K562 (cell line): ENCODE data around the gene EEF2K. TPM values are rescaled to one million over a fixed set of nuclear protein-coding genes. Genes with fewer than 3 reads are reported as not detected.

Experiments used
- ATAC-seq: fragments of 200-7000 bp; cut with Tn5 transposase; 3 replicates; pipeline ENCODE4 v1.9.1; 2020; ENCODE audit warnings: moderate library complexity
- BruUV-seq: library from RNA; stranded (reverse); fragments of 400-500 nt; replicated peaks from 2 replicates; lab custom pipeline; 2021; lab: Mats Ljungman, UMichigan
- CTCF ChIA-PET: fragments of 300-600 bp; formaldehyde crosslinking; extraction: SDS; loops from one replicate; lab custom pipeline; 2021; ENCODE audit warnings: low intra/inter-chr PET ratio; lab: Yijun Ruan, JAX
- POLR2A ChIA-PET: fragments of 300-600, 350-650 bp; sonication (Branson Sonifier 250); formaldehyde crosslinking; extraction: SDS; loops from one replicate; lab custom pipeline; 2021; ENCODE audit warnings: antibody characterized with exemption, inconsistent platforms; lab: Yijun Ruan, JAX
- DNase-seq, 4 experiments: peaks; one replicate each; pipeline versions ENCODE4 v3.0.0 to v3.0.0-alpha.2; 2011 to 2018; ENCODE audit warnings: low spot score in 3 of 4, mixed read lengths in 3 of 4; ENCODE audit errors: extremely low read depth in 1 of 4
- FAIRE-seq: peaks from 2 replicates; lab custom pipeline; 2011; peaks lifted over from hg19 to GRCh38; lab: Jason Lieb, UNC
- H2AFZ ChIP-seq: 2 replicates; pipeline ENCODE4 v1.6.0; 2011; ENCODE audit warnings: low read depth, low read length, control low read depth, inconsistent platforms
- H3K27ac ChIP-seq: fragments of 200-600 bp; 3 replicates; pipeline ENCODE4 v1.8.0; 2011; ENCODE audit warnings: low read depth, mild to moderate bottlenecking, control low read depth, inconsistent platforms, low read length, moderate library complexity, mixed read lengths; ENCODE audit errors: extremely low read depth
- H3K27me3 ChIP-seq, 2 experiments: fragments of 300-600 bp in 1 of 2; 2 replicates in 1 of 2; 3 replicates in 1 of 2; pipeline versions ENCODE4 v1.6.0 to v1.8.0; 2011; ENCODE audit warnings: inconsistent platforms in 2 of 2, low read length in 2 of 2, mild to moderate bottlenecking in 1 of 2, mixed read lengths in 1 of 2, moderate library complexity in 1 of 2; ENCODE audit not compliant: control insufficient read depth in 2 of 2, insufficient read depth in 2 of 2
- H3K36me3 ChIP-seq: fragments of 300-600 bp; 3 replicates; pipeline ENCODE4 v1.8.0; 2011; ENCODE audit warnings: mild to moderate bottlenecking, low read length, inconsistent platforms; ENCODE audit not compliant: control insufficient read depth, insufficient read depth
- H3K4me1 ChIP-seq, 2 experiments: fragments of 200-600 bp in 1 of 2; replicated peaks in 1 of 2; 2 replicates in 1 of 2; 3 replicates in 1 of 2; pipeline versions ENCODE4 v1.5.1 to v1.8.0; 2011; ENCODE audit warnings: inconsistent platforms in 2 of 2, low read length in 2 of 2, mild to moderate bottlenecking in 1 of 2, mixed read lengths in 1 of 2, moderate library complexity in 1 of 2; ENCODE audit not compliant: control insufficient read depth in 2 of 2, insufficient read depth in 2 of 2
- H3K4me2 ChIP-seq: 2 replicates; pipeline ENCODE4 v1.6.1; 2011; ENCODE audit warnings: low read length, control low read depth, inconsistent platforms, mixed read lengths; ENCODE audit not compliant: insufficient read depth
- H3K4me3 ChIP-seq: fragments of 200-600 bp; sonication (generic), shearing (Covaris generic); 2 replicates; pipeline ENCODE4 v1.5.1; 2016; ENCODE audit warnings: control low read depth, inconsistent platforms
- H3K79me2 ChIP-seq: fragments of 200-600 bp; 3 replicates; pipeline ENCODE4 v1.8.0; 2011; ENCODE audit warnings: low read length, inconsistent platforms; ENCODE audit not compliant: control insufficient read depth, insufficient read depth
- H3K9ac ChIP-seq, 2 experiments: 2 replicates each; pipeline versions ENCODE4 v1.6.0 to v1.6.1; 2011; ENCODE audit warnings: low read depth in 2 of 2, low read length in 2 of 2, control low read depth in 1 of 2, inconsistent platforms in 1 of 2, mild to moderate bottlenecking in 1 of 2, mixed read lengths in 1 of 2; ENCODE audit not compliant: insufficient read depth in 1 of 2
- H3K9me1 ChIP-seq: one replicate; pipeline ENCODE4 v1.6.0; 2011; ENCODE audit warnings: inconsistent platforms, mild to moderate bottlenecking, low read length, moderate library complexity; ENCODE audit not compliant: control insufficient read depth, insufficient read depth
- H3K9me3 ChIP-seq: replicated peaks from 2 replicates; pipeline ENCODE4 v1.5.1; 2011; ENCODE audit warnings: low read depth, low read length, inconsistent platforms; ENCODE audit not compliant: control insufficient read depth, insufficient read depth
- H4K20me1 ChIP-seq: replicated peaks from 2 replicates; pipeline ENCODE4 v1.6.1; 2011; ENCODE audit warnings: low read length, inconsistent platforms, mixed read lengths; ENCODE audit not compliant: control insufficient read depth, insufficient read depth
- BRF1 ChIP-seq: IDR thresholded peaks from 3 replicates; pipeline ENCODE4 v1.6.1; 2011; ENCODE audit warnings: borderline replicate concordance, mild to moderate bottlenecking; ENCODE audit not compliant: insufficient read length; ENCODE audit errors: extremely low read depth
- CGGBP1 ChIP-seq: fragments of 250-450 bp; sonication (Bioruptor Pico); IDR thresholded peaks from 2 replicates; pipeline ENCODE4 v1.9.0; 2021; ENCODE audit warnings: mild to moderate bottlenecking
- CTCF ChIP-seq, 3 experiments: IDR thresholded peaks in 2 of 3; conservative IDR thresholded peaks in 1 of 3; 2 replicates each; pipeline ENCODE4 v1.5.1; 2011 to 2012; ENCODE audit warnings: low read length in 3 of 3, mild to moderate bottlenecking in 3 of 3, control low read depth in 2 of 3, improper control_type of control experiment in 1 of 3, inconsistent platforms in 1 of 3, low read depth in 1 of 3, mixed read lengths in 1 of 3, moderate library complexity in 1 of 3; ENCODE audit not compliant: insufficient read depth in 2 of 3
- FOXJ2 ChIP-seq: fragments of 200-800 bp; sonication (Bioruptor generic); IDR thresholded peaks from 2 replicates; pipeline ENCODE4 v1.6.1; 2016; ENCODE audit warnings: missing genetic modification characterization, missing compliant biosample characterization
- GATAD2A ChIP-seq: fragments of 450-650 bp; IDR thresholded peaks from 2 replicates; pipeline ENCODE4 v1.6.1; 2017
- GTF2A2 ChIP-seq: IDR thresholded peaks from 2 replicates; pipeline ENCODE4 v1.6.1; 2016; ENCODE audit warnings: mild to moderate bottlenecking, missing genetic modification characterization, missing compliant biosample characterization
- JUNB ChIP-seq: fragments of 450-650 bp; formaldehyde crosslinking; conservative IDR thresholded peaks from 2 replicates; pipeline ENCODE4 v1.4.0; 2020; ENCODE audit warnings: mild to moderate bottlenecking
- OTX1 ChIP-seq: fragments of 450-650 bp; formaldehyde crosslinking; IDR thresholded peaks from 2 replicates; pipeline ENCODE4 v1.4.0; 2022; ENCODE audit warnings: mild to moderate bottlenecking
- SLC30A9 ChIP-seq: fragments of 250-450 bp; sonication (Bioruptor Pico); IDR thresholded peaks from 2 replicates; pipeline ENCODE4 v1.8.0; 2022; ENCODE audit warnings: mild to moderate bottlenecking, moderate library complexity
- TOE1 ChIP-seq, 2 experiments: fragments of 450-650 bp in 1 of 2; sonication (generic) in 1 of 2; formaldehyde crosslinking in 1 of 2; IDR thresholded peaks; 2 replicates each; pipeline versions ENCODE4 v1.7.1 to v1.8.0; 2016 to 2022; ENCODE audit warnings: borderline replicate concordance in 2 of 2, mild to moderate bottlenecking in 2 of 2, antibody characterized with exemption in 1 of 2, inconsistent platforms in 1 of 2, low read depth in 1 of 2, missing genetic modification reagents in 1 of 2, moderate library complexity in 1 of 2
- ZNF316 ChIP-seq: fragments of 450-650 bp; IDR thresholded peaks from 2 replicates; pipeline ENCODE4 v1.6.1; 2016
- ZNF384 ChIP-seq: IDR thresholded peaks from 2 replicates; pipeline ENCODE4 v1.6.1; 2012; ENCODE audit warnings: low read depth, low read length, improper control_type of control experiment
- ZNF830 ChIP-seq: fragments of 250-450 bp; sonication (Bioruptor Pico); IDR thresholded peaks from 2 replicates; pipeline ENCODE4 v1.5.0; 2021; ENCODE audit warnings: mild to moderate bottlenecking
- WGBS: fragments of 100-300 bp; shearing (Covaris generic); methylation state at CpG from one replicate; pipeline ENCODE4 v1.1.6; 2016; ENCODE audit warnings: low coverage, mixed read lengths; ENCODE audit not compliant: insufficient coverage; ENCODE audit errors: missing lambda C conversion rate; 5-methylcytosine and 5-hydroxymethylcytosine counted together
- in situ Hi-C: fragments of 300-500 bp; cut with MboI; formaldehyde crosslinking; loops from 4 replicates; pipeline ENCODE4 v1.15.0; 2018; ENCODE audit warnings: inconsistent platforms, mixed read lengths
- intact Hi-C: fragments of 100-400 bp; cut with micrococcal nuclease; formaldehyde crosslinking; loops from 2 replicates; pipeline ENCODE4 v1.14.2; 2022
- polyA plus RNA-seq, 8 experiments: library from polyadenylated mRNA; depleted of rRNA in 4 of 8; stranded (reverse) in 5 of 8; unstranded in 3 of 8; fragments of >200 nt; fragmentation: Nextera tagmentation in 2 of 8; fragmentation: Illumina TruSeq in 1 of 8; extraction: Ambion mirVana in 2 of 8; extraction: Trizol in 1 of 8; gene quantifications; 2 replicates each; pipeline versions ENCODE4 v1.2.1 to v1.2.3, GENCODE V29; 2011 to 2014; ENCODE audit warnings: inconsistent platforms in 1 of 8, missing spikeins in 1 of 8
- total RNA-seq, 7 experiments: library from RNA; depleted of rRNA in 6 of 7; stranded (reverse); fragments of >200 nt in 6 of 7; fragmentation: Illumina TruSeq in 2 of 7; extraction: Trizol in 2 of 7; gene quantifications; 2 replicates each; pipeline versions ENCODE4 v1.2.1 to v1.2.3, GENCODE V29; 2011 to 2021; ENCODE audit warnings: low replicate concordance in 1 of 7
- TF ChIP-seq, protein P1 (sequence below): fragments of 250-450 bp; sonication (Bioruptor Pico); IDR thresholded peaks from 2 replicates; pipeline ENCODE4 v1.5.0; 2021; ENCODE audit warnings: mild to moderate bottlenecking, borderline replicate concordance
- TF ChIP-seq, protein P2 (sequence below): sonication (generic); formaldehyde crosslinking; IDR thresholded peaks from 2 replicates; pipeline ENCODE4 v1.9.0; 2022; ENCODE audit warnings: mild to moderate bottlenecking, missing genetic modification reagents

EEF2K gene
- total and polyA plus RNA-seq, 9 of the 15 experiments (the other 6 are each of a cell fraction or from before 2014, with no cell fraction given) = 3.0 to 35.2 (median 12.2) TPM

- POLR2A ChIA-PET = interaction anchor here (0.9 to 2.8 kb wide), 4 partner anchors 23 to 105 kb away, joined by 4 to 13 read pairs (median 8); partner anchors contain the start of gene EEF2K
- 1% methylated on average over 17 of the region's 17 CpGs for WGBS
- peak; percentile 37 for FAIRE-seq
- TF ChIP-seq JUNB = no peak
- peak; percentile 93 for TF ChIP-seq ZNF316
- TF ChIP-seq FOXJ2 = no peak
- TF ChIP-seq CTCF (IDR thresholded peaks at IDR 0.05 in 2 of 3, conservative IDR thresholded peaks at IDR 0.05 in 1 of 3; ENCODE audit: insufficient read depth in 2 of 3, low read depth in 1 of 3, low read length in 3 of 3) = no peak
- no peak for TF ChIP-seq GTF2A2 (tag)
- TF ChIP-seq OTX1 (CRISPR knock-in tag) = no peak
- no peak for TF ChIP-seq SLC30A9
- peak; percentile 75 for TF ChIP-seq BRF1
- TF ChIP-seq CGGBP1 (CRISPR knock-in tag) = no peak
- peak; percentile 93; the same call in 1 of the 2 replicates for TF ChIP-seq ZNF384
- TF ChIP-seq GATAD2A = 0 out of 2 replicates have a peak, but pooled peaks have one; percentile 72
- no peak for TF ChIP-seq ZNF830 (CRISPR knock-in tag)
- TF ChIP-seq, protein P1, sequence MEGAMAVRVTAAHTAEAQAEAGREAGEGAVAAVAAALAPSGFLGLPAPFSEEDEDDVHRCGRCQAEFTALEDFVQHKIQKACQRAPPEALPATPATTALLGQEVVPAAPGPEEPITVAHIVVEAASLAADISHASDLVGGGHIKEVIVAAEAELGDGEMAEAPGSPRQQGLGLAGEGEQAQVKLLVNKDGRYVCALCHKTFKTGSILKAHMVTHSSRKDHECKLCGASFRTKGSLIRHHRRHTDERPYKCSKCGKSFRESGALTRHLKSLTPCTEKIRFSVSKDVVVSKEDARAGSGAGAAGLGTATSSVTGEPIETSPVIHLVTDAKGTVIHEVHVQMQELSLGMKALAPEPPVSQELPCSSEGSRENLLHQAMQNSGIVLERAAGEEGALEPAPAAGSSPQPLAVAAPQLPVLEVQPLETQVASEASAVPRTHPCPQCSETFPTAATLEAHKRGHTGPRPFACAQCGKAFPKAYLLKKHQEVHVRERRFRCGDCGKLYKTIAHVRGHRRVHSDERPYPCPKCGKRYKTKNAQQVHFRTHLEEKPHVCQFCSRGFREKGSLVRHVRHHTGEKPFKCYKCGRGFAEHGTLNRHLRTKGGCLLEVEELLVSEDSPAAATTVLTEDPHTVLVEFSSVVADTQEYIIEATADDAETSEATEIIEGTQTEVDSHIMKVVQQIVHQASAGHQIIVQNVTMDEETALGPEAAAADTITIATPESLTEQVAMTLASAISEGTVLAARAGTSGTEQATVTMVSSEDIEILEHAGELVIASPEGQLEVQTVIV (CRISPR knock-in tag) = no peak
- TF ChIP-seq TOE1 (IDR thresholded peaks at IDR 0.05; ENCODE audit: borderline replicate concordance) = peak; percentile 37; the same call in 1 of the 2 replicates
- TF ChIP-seq TOE1 (CRISPR knock-in tag; IDR thresholded peaks at IDR 0.05; ENCODE audit: borderline replicate concordance, low read depth) = no peak
- TF ChIP-seq, protein P2, sequence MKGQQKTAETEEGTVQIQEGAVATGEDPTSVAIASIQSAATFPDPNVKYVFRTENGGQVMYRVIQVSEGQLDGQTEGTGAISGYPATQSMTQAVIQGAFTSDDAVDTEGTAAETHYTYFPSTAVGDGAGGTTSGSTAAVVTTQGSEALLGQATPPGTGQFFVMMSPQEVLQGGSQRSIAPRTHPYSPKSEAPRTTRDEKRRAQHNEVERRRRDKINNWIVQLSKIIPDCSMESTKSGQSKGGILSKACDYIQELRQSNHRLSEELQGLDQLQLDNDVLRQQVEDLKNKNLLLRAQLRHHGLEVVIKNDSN = no peak
These were observed 90.4 kb downstream of the EEF2K start for GRCh38 chr16:22296225-22297113.

More at GRCh38 chr16:22296225-22297113, 90.4 kb downstream of the EEF2K start:
- H4K20me1 ChIP-seq = peaks cover 22% of the 10 kb centered on the region; the same call in 1 of the 2 replicates
- in situ Hi-C loops = loop anchor here (5.0 kb wide), 1 partner anchor 89 kb away; the partner anchor contains the start of gene EEF2K
- peak overlapping the region; percentile 83 for H3K4me2 ChIP-seq
- intact Hi-C loops = loop anchor here (1.0 to 5.0 kb wide), 3 partner anchors 90 to 299 kb away; partner anchors contain the start of gene EEF2K
- CTCF ChIA-PET = interaction anchor here (0.8 to 3.3 kb wide), 4 partner anchors 90 to 106 kb away, joined by 3 to 49 read pairs (median 18); partner anchors contain the start of gene EEF2K
- H3K4me3 ChIP-seq = peak overlapping the region; percentile 96
- H3K79me2 ChIP-seq = peaks cover 43% of the 10 kb centered on the region
- BruUV-seq = no TSS peak
- H3K27me3 ChIP-seq = no peaks in the 10 kb centered on the region
- peak overlapping the region; percentile 89 for H2AFZ ChIP-seq
- ATAC-seq = peak; percentile 4; the same call in 1 of the 3 replicates
- DNase-seq = peak in 2 of 4 experiments; percentile 29 to 34
- H3K9me3 ChIP-seq = no peaks in the 10 kb centered on the region
- no peaks in the 10 kb centered on the region for H3K9me1 ChIP-seq
- peak overlapping the region; percentile 77 to 90; a peak in 3 of 4 replicates for H3K9ac ChIP-seq
- H3K36me3 ChIP-seq = peaks cover 28% of the 10 kb centered on the region
- H3K4me1 ChIP-seq = peaks cover 15 to 23% of the 10 kb centered on the region in 2 experiments; a peak in 4 of 5 replicates
- peak overlapping the region; percentile 32 for H3K27ac ChIP-seq
